ENCODE measurements around the gene POLQ.

- TF ChIP-seq, protein P1, sequence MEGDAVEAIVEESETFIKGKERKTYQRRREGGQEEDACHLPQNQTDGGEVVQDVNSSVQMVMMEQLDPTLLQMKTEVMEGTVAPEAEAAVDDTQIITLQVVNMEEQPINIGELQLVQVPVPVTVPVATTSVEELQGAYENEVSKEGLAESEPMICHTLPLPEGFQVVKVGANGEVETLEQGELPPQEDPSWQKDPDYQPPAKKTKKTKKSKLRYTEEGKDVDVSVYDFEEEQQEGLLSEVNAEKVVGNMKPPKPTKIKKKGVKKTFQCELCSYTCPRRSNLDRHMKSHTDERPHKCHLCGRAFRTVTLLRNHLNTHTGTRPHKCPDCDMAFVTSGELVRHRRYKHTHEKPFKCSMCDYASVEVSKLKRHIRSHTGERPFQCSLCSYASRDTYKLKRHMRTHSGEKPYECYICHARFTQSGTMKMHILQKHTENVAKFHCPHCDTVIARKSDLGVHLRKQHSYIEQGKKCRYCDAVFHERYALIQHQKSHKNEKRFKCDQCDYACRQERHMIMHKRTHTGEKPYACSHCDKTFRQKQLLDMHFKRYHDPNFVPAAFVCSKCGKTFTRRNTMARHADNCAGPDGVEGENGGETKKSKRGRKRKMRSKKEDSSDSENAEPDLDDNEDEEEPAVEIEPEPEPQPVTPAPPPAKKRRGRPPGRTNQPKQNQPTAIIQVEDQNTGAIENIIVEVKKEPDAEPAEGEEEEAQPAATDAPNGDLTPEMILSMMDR (IDR thresholded peaks at IDR 0.05), result no peak
- TF ChIP-seq POLR2A (IDR thresholded peaks at IDR 0.05), result no peak
These were observed 27.7 kb downstream of the POLQ start for GRCh38 chr3:121517953-121518655.
